ENCODE results near the gene RAB33B. TPM values are rescaled to one million over a fixed set of nuclear protein-coding genes. Genes with fewer than 3 reads are reported as not detected.

RAB33B gene
- total and polyA plus RNA-seq, 2 of the 8 experiments (the other 6 are each of a cell fraction or from before 2014, with no cell fraction given): 4.2 to 8.7 TPM

- TF ChIP-seq KDM4A (IDR thresholded peaks at IDR 0.05; ENCODE audit: low read depth, low read length, severe bottlenecking) (no peak), RXRA (IDR thresholded peaks at IDR 0.05; ENCODE audit: insufficient read depth, low read depth, low read length) (no peak), BRCA1 (IDR thresholded peaks at IDR 0.05; ENCODE audit: low read depth, low read length) (no peak), CBX8 (IDR thresholded peaks at IDR 0.05; ENCODE audit: borderline replicate concordance, low read depth, low read length) (no peak), SIN3A (conservative IDR thresholded peaks at IDR 0.05 in 1 of 2, IDR thresholded peaks at IDR 0.05 in 1 of 2; ENCODE audit: low read depth in 1 of 2, low read length in 2 of 2) (no peak), TCF12 (IDR thresholded peaks at IDR 0.05; ENCODE audit: low read depth, low read length) (no peak)
Observed at GRCh38 chr4:139515531-139515958, 61.6 kb downstream of the RAB33B start (continued).
